Measurements from ENCODE around the gene REL.
A peak's percentile ranks its signal among the peaks of the same experiment; 100 is the strongest.

The REL gene

GRCh38 chr2:60954139-60954538 lies 72.8 kb downstream of the REL start:
- TF ChIP-seq TCF12 (IDR thresholded peaks at IDR 0.05; ENCODE audit: low read depth): no peak
- no peak for TF ChIP-seq TAF1 (IDR thresholded peaks at IDR 0.05; ENCODE audit: low read depth)
- TF ChIP-seq YY1 (IDR thresholded peaks at IDR 0.05; ENCODE audit: low read depth): no peak
- no peak for TF ChIP-seq MAX (IDR thresholded peaks at IDR 0.05)
- TF ChIP-seq, protein P1, sequence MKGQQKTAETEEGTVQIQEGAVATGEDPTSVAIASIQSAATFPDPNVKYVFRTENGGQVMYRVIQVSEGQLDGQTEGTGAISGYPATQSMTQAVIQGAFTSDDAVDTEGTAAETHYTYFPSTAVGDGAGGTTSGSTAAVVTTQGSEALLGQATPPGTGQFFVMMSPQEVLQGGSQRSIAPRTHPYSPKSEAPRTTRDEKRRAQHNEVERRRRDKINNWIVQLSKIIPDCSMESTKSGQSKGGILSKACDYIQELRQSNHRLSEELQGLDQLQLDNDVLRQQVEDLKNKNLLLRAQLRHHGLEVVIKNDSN (IDR thresholded peaks at IDR 0.05): no peak
- no peak for TF ChIP-seq EGR1 (IDR thresholded peaks at IDR 0.05)
- no peak for TF ChIP-seq ZBTB7A (IDR thresholded peaks at IDR 0.05; ENCODE audit: low read depth)
- TF ChIP-seq CREB1 (IDR thresholded peaks at IDR 0.05; ENCODE audit: low read depth): no peak
- no peak for TF ChIP-seq FOXM1 (IDR thresholded peaks at IDR 0.05; ENCODE audit: borderline replicate concordance, low read depth)
- TF ChIP-seq TEAD4 (IDR thresholded peaks at IDR 0.05): no peak
- TF ChIP-seq RAD21 (IDR thresholded peaks at IDR 0.05; ENCODE audit: low read depth): no peak
- TF ChIP-seq, protein P2, sequence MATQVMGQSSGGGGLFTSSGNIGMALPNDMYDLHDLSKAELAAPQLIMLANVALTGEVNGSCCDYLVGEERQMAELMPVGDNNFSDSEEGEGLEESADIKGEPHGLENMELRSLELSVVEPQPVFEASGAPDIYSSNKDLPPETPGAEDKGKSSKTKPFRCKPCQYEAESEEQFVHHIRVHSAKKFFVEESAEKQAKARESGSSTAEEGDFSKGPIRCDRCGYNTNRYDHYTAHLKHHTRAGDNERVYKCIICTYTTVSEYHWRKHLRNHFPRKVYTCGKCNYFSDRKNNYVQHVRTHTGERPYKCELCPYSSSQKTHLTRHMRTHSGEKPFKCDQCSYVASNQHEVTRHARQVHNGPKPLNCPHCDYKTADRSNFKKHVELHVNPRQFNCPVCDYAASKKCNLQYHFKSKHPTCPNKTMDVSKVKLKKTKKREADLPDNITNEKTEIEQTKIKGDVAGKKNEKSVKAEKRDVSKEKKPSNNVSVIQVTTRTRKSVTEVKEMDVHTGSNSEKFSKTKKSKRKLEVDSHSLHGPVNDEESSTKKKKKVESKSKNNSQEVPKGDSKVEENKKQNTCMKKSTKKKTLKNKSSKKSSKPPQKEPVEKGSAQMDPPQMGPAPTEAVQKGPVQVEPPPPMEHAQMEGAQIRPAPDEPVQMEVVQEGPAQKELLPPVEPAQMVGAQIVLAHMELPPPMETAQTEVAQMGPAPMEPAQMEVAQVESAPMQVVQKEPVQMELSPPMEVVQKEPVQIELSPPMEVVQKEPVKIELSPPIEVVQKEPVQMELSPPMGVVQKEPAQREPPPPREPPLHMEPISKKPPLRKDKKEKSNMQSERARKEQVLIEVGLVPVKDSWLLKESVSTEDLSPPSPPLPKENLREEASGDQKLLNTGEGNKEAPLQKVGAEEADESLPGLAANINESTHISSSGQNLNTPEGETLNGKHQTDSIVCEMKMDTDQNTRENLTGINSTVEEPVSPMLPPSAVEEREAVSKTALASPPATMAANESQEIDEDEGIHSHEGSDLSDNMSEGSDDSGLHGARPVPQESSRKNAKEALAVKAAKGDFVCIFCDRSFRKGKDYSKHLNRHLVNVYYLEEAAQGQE (IDR thresholded peaks at IDR 0.05; ENCODE audit: low read depth): no peak
- no peak for TF ChIP-seq CEBPB (IDR thresholded peaks at IDR 0.05)
- no peak for TF ChIP-seq EP300 (IDR thresholded peaks at IDR 0.05; ENCODE audit: borderline replicate concordance)
- TF ChIP-seq NFIC (IDR thresholded peaks at IDR 0.05): no peak

DNA sequence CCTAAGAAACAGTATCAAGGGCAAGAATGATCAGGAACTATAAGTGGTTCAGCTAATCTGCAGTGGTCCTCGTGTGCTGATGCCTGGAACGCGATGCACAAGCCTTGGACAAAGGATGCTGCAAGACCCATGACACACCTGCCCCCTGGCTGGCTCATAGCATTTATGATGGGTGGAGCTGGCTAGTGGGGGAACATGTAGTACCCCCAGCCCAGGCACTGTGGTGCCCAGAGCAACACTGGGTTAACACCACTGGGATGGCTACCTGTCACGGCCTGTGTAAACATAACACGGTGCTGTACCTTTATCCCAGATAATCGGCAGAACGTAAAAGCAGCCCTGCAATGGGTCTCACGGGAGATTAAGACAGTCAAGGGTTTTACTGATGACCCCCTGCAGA lies 75.8 kb downstream of the REL start:
- TF ChIP-seq EP300 (IDR thresholded peaks at IDR 0.05; ENCODE audit: borderline replicate concordance): no peak
- TF ChIP-seq TAF1 (IDR thresholded peaks at IDR 0.05; ENCODE audit: low read depth): no peak
- no peak for TF ChIP-seq TEAD4 (IDR thresholded peaks at IDR 0.05)
- no peak for TF ChIP-seq CEBPB (IDR thresholded peaks at IDR 0.05)
- TF ChIP-seq YY1 (IDR thresholded peaks at IDR 0.05; ENCODE audit: low read depth): no peak
- TF ChIP-seq TCF12 (IDR thresholded peaks at IDR 0.05; ENCODE audit: low read depth): no peak
- TF ChIP-seq RAD21 (IDR thresholded peaks at IDR 0.05; ENCODE audit: low read depth): no peak
- TF ChIP-seq ZBTB7A (IDR thresholded peaks at IDR 0.05; ENCODE audit: low read depth): no peak
- no peak for TF ChIP-seq EGR1 (IDR thresholded peaks at IDR 0.05)
- TF ChIP-seq, protein P1 (IDR thresholded peaks at IDR 0.05): no peak
- TF ChIP-seq MAX (IDR thresholded peaks at IDR 0.05): no peak
- no peak for TF ChIP-seq FOXM1 (IDR thresholded peaks at IDR 0.05; ENCODE audit: borderline replicate concordance, low read depth)

- no peak for TF ChIP-seq YY1 (IDR thresholded peaks at IDR 0.05; ENCODE audit: low read depth)
- TF ChIP-seq RAD21 (IDR thresholded peaks at IDR 0.05; ENCODE audit: low read depth): no peak
- TF ChIP-seq TEAD4 (IDR thresholded peaks at IDR 0.05): peak; percentile 54; the same call in 1 of the 2 replicates
- peak; percentile 70; the same call in 1 of the 2 replicates for TF ChIP-seq EP300 (IDR thresholded peaks at IDR 0.05; ENCODE audit: borderline replicate concordance)
- no peak for TF ChIP-seq CREB1 (IDR thresholded peaks at IDR 0.05; ENCODE audit: low read depth)
- peak; percentile 70; the same call in 1 of the 2 replicates for TF ChIP-seq MAX (IDR thresholded peaks at IDR 0.05)
- TF ChIP-seq TCF12 (IDR thresholded peaks at IDR 0.05; ENCODE audit: low read depth): peak; percentile 88
- TF ChIP-seq ZBTB7A (IDR thresholded peaks at IDR 0.05; ENCODE audit: low read depth): no peak
- peak; percentile 87 for TF ChIP-seq CEBPB (IDR thresholded peaks at IDR 0.05)
- no peak for TF ChIP-seq FOXM1 (IDR thresholded peaks at IDR 0.05; ENCODE audit: borderline replicate concordance, low read depth)
- peak; percentile 94 for TF ChIP-seq NFIC (IDR thresholded peaks at IDR 0.05)
- TF ChIP-seq, protein P1 (IDR thresholded peaks at IDR 0.05): peak; percentile 93
Observed at GRCh38 chr2:60957643-60958042, 76.3 kb downstream of the REL start.

- TF ChIP-seq YY1 (IDR thresholded peaks at IDR 0.05; ENCODE audit: low read depth) (no peak), CEBPB (IDR thresholded peaks at IDR 0.05) (no peak), EP300 (IDR thresholded peaks at IDR 0.05; ENCODE audit: borderline replicate concordance) (no peak), EGR1 (IDR thresholded peaks at IDR 0.05) (no peak), NFIC (IDR thresholded peaks at IDR 0.05) (no peak)
Observed at GRCh38 chr2:60958361-60958760, 77.0 kb downstream of the REL start.

DNA sequence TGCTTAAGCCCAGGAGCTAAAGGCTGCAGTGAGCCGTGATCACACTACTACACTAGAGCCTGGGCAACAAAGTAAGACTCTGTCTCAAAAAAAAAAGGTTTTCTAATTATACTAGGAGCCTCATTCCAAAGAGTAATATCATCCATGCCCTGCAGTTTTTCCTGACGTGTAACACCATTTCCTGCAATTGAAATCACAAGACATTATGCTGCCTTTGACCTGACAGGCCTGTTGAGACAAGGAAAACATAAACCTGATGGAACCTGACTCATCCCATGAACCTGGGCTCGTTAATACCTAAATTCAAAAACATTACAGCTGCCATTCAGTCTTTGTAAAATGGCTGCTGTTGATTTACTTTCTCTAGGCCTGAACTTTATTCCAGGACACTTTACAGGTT lies 77.4 kb downstream of the REL start:
- TF ChIP-seq MAX (IDR thresholded peaks at IDR 0.05) (no peak), YY1 (IDR thresholded peaks at IDR 0.05; ENCODE audit: low read depth) (no peak), TCF12 (IDR thresholded peaks at IDR 0.05; ENCODE audit: low read depth) (no peak), CREB1 (IDR thresholded peaks at IDR 0.05; ENCODE audit: low read depth) (no peak), CEBPB (IDR thresholded peaks at IDR 0.05) (no peak), ZBTB7A (IDR thresholded peaks at IDR 0.05; ENCODE audit: low read depth) (no peak), TAF1 (IDR thresholded peaks at IDR 0.05; ENCODE audit: low read depth) (no peak), FOXM1 (IDR thresholded peaks at IDR 0.05; ENCODE audit: borderline replicate concordance, low read depth) (no peak), EP300 (IDR thresholded peaks at IDR 0.05; ENCODE audit: borderline replicate concordance) (no peak), TEAD4 (IDR thresholded peaks at IDR 0.05) (no peak), NFIC (IDR thresholded peaks at IDR 0.05) (no peak), RAD21 (IDR thresholded peaks at IDR 0.05; ENCODE audit: low read depth) (no peak), EGR1 (IDR thresholded peaks at IDR 0.05) (no peak)
- TF ChIP-seq, protein P1 (IDR thresholded peaks at IDR 0.05): no peak
- TF ChIP-seq, protein P2 (IDR thresholded peaks at IDR 0.05; ENCODE audit: low read depth): no peak
